Neutrophil (primary cell): ENCODE results near the gene CYP2W1.

Experiments used
- H3K27ac ChIP-seq: fragments of 200-600 bp; sonication (generic); 2 replicates; pipeline ENCODE4 v1.5.1; 2016; ENCODE audit warnings: mild to moderate bottlenecking, moderate library complexity
- H3K27me3 ChIP-seq: fragments of 200-600 bp; sonication (generic); 2 replicates; pipeline ENCODE4 v1.6.0; 2016; ENCODE audit warnings: mild to moderate bottlenecking
- H3K36me3 ChIP-seq: fragments of 200-600 bp; sonication (generic); 2 replicates; pipeline ENCODE4 v1.5.1; 2017
- H3K4me1 ChIP-seq, 2 experiments: fragments of 200-600 bp in 1 of 2; sonication (generic) in 1 of 2; 1 replicate in 1 of 2; 2 replicates in 1 of 2; pipeline versions ENCODE4 v1.5.1 to v1.6.1; 2013 to 2016; ENCODE audit warnings: low read depth in 1 of 2, low read length in 1 of 2, mild to moderate bottlenecking in 1 of 2, moderate library complexity in 1 of 2; ENCODE audit not compliant: control insufficient read depth in 1 of 2, insufficient read depth in 1 of 2
- H3K4me3 ChIP-seq, 2 experiments: fragments of 200-600 bp in 1 of 2; sonication (generic) in 1 of 2; 1 replicate in 1 of 2; 2 replicates in 1 of 2; pipeline ENCODE4 v1.5.1; 2013 to 2016; ENCODE audit warnings: low read depth in 1 of 2, low read length in 1 of 2, mild to moderate bottlenecking in 1 of 2, moderate library complexity in 1 of 2
- H3K9me3 ChIP-seq: fragments of 200-600 bp; sonication (generic); 2 replicates; pipeline ENCODE4 v1.5.1; 2016
- CTCF ChIP-seq: fragments of 200-600 bp; sonication (generic); IDR thresholded peaks from 2 replicates; pipeline ENCODE4 v1.5.1; 2016; ENCODE audit warnings: antibody characterized with exemption

The CYP2W1 gene

GRCh38 chr7:964401-965231 lies 18.4 kb upstream of the CYP2W1 start:
- Histone ChIP-seq H3K4me1 (peaks cover 47 to 48% of the 10 kb centered on the region in 2 experiments), H3K9me3 (no peaks in the 10 kb centered on the region), H3K27ac (peak overlapping the region; percentile 71), H3K4me3 (peak overlapping the region; percentile 26 to 44), H3K36me3 (peaks cover 27% of the 10 kb centered on the region), H3K27me3 (peaks cover 17% of the 10 kb centered on the region)
- TF ChIP-seq CTCF: no peak

DNA sequence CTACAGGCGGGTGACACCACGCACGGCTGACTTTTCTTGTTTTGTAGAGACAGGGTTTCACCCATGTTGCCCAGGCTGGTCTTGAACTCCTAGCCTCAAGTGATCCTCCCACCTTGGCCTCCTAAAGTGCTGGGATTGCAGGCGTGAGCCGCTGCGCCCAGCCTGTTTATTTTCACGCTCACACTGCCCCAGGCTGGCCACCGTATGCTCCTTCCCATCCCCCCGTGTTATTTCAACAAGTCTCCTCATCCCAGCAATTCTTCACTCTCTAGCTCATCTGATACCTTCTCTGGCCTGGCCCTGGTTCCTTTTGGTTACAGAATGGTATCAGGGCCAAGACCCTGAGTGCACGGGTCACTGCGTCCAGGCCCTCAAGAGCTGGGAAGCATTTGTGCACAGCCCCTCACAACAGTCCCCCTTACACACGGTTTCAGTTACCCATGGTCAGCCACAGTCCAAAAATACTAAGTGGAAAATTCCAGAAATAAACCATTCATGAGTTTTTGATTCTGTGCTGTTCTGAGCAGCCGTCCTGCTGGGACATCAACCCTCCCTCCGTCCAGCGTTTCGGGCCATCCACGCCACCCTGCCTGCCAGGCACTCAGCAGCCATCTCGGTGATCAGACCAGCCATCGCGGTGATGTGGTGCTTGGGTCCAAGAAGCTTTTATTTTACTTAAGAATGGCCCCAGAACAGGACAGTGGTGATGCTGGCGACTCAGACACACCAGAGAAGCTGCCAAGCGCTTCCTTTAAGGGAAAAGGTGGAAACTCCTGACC lies 16.5 kb upstream of the CYP2W1 start:
- no peak for TF ChIP-seq CTCF
- Histone ChIP-seq H3K27ac (peak overlapping the region; percentile 71), H3K27me3 (peaks cover 17% of the 10 kb centered on the region), H3K9me3 (no peaks in the 10 kb centered on the region), H3K4me1 (peaks cover 47 to 48% of the 10 kb centered on the region in 2 experiments), H3K4me3 (no peak overlapping the region), H3K36me3 (peaks cover 38% of the 10 kb centered on the region)

DNA sequence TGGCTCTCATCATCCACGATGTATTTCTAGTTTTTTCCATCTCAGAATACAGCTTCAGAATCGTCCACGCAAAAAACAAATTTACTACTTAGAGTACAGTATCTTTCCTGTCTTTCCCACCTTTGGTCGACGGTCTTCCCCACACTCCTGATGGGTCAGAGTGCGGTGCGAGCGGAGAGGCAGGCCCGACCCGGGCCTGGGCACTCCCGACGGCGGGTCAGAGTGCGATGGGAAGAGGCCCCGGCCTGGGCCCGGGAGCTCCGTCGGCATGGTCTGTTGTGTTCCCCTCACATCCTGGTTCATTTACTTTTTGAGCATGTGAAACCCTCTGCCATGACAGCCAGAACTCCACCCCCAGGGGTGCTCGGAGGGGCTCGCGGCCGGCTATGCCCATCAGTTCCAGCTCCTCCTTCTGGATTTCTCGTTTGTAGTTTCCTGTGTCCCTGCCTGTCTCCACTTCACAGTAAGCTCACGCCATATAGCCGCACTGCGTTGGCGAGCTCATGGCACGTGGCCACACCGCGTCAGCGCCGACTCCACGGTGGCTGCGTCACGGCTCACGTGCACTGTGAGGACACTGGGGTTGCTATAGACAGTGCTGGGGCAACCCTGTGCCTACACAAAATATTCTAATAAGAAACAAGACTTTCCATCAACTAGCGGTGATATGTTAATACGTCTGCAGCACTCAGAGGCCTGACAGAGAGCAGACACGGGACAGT lies 15.5 kb upstream of the CYP2W1 start:
- Histone ChIP-seq H3K4me3 (no peak overlapping the region), H3K4me1 (peaks cover 45 to 48% of the 10 kb centered on the region in 2 experiments), H3K9me3 (no peaks in the 10 kb centered on the region), H3K27me3 (peaks cover 15% of the 10 kb centered on the region), H3K36me3 (peaks cover 46% of the 10 kb centered on the region), H3K27ac (no peak overlapping the region)
- no peak for TF ChIP-seq CTCF

DNA sequence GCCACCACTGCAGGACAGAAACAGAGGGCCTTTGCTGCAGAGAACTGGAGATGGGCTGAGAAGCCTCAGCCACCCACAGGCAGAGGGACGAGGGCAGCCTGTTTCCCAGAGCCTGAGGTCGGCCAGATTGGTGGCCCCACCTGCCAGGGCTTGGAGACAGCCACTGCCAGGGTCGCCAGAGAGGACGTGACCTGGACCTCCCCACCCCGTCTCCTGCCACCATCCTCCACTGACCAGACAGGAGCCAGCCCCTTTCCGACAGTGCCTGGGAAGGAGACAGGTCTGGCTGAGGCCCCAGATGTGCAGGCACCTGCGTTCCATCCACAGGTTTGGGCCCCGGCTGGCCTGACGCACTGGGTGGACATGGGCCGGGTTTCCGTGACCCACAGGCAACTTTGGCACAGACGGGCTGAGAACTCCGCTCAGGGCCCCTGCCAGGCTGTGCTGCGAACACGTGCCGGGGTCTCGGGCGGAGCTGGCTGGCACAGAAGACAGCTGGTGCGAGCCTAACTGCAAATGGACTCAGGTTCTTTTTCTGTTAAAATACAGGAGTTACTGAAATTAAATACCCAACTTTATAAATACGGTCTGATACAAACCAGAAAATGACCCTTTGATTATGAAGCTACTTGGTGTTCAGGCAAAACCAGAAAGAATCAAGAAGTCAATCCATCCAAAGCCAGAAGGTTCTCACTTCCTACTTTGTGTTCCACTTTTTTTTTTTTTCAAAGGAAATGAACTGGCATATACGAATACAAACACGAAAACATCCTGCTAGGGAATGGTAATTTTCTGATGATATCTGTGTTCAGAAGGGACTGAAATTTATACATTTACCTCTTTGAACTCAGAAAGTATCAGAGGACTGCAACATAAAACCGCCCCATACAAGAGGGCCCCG lies 14.5 kb upstream of the CYP2W1 start:
- Histone ChIP-seq H3K36me3 (peaks cover 55% of the 10 kb centered on the region), H3K9me3 (no peaks in the 10 kb centered on the region), H3K27ac (peak overlapping the region; percentile 63), H3K4me3 (no peak overlapping the region), H3K27me3 (peaks cover 5% of the 10 kb centered on the region), H3K4me1 (peaks cover 43 to 45% of the 10 kb centered on the region in 2 experiments)
- TF ChIP-seq CTCF: no peak

DNA sequence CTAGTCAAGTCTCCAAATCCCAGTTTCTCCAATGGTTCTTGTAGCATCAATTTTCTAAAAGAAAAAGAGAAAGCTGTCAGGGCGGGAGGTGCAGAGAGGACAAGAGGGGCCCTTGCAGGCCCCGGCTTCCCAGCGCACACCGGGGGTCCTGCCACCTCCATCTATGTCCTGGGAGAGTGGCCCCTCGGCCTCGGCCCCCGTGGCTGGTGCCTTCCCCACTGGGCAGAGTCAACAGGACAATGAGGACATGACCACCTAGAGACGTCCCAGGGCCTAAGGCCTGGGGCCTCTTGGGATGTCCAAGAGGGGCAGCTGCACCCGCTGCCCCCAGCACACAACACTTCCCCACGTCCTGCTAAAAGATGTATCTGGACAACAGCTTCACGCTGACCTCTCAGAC lies 13.6 kb upstream of the CYP2W1 start:
- no peak overlapping the region for H3K4me3 ChIP-seq
- H3K36me3 ChIP-seq: peaks cover 57% of the 10 kb centered on the region
- no peaks in the 10 kb centered on the region for H3K9me3 ChIP-seq
- H3K4me1 ChIP-seq: peaks cover 43 to 45% of the 10 kb centered on the region in 2 experiments
- H3K27me3 ChIP-seq: no peaks in the 10 kb centered on the region
- H3K27ac ChIP-seq: peak overlapping the region; percentile 63
- TF ChIP-seq CTCF: no peak
